Caco-2 (cell line): ENCODE measurements around the gene KNDC1. TPM values are rescaled to one million over a fixed set of nuclear protein-coding genes. Genes with fewer than 3 reads are reported as not detected.

ENCODE experiments used
- BruUV-seq: library from RNA; stranded (reverse); fragments of 400-500 nt; replicated peaks from 2 replicates; lab custom pipeline; 2021; lab: Mats Ljungman, UMichigan
- CTCF ChIA-PET: fragments of 300-600 bp; sonication (Branson Sonifier 250); formaldehyde crosslinking; loops from one replicate; lab custom pipeline; 2022; ENCODE audit warnings: antibody characterized with exemption; lab: Charles Lee
- POLR2A ChIA-PET: fragments of 300-600 bp; sonication (Branson Sonifier 250); formaldehyde crosslinking; loops from one replicate; lab custom pipeline; 2022; ENCODE audit warnings: antibody characterized with exemption; lab: Charles Lee
- DNase-seq, 2 experiments: peaks; one replicate each; pipeline versions ENCODE4 v3.0.0 to v3.0.0-alpha.2; 2020 to 2022
- H3K27me3 ChIP-seq: replicated peaks from 2 replicates; pipeline ENCODE4 v1.6.0; 2011; ENCODE audit warnings: low read length; ENCODE audit not compliant: control insufficient read depth, insufficient read depth
- H3K36me3 ChIP-seq: 2 replicates; pipeline ENCODE4 v1.5.1; 2011; ENCODE audit warnings: low read length; ENCODE audit not compliant: control insufficient read depth, insufficient read depth
- H3K4me1 ChIP-seq: fragments of 250-450 bp; sonication (Bioruptor Pico); 2 replicates; pipeline ENCODE4 v1.5.1; 2020; ENCODE audit warnings: mild to moderate bottlenecking
- H3K4me3 ChIP-seq: 2 replicates; pipeline ENCODE4 v1.5.1; 2011; ENCODE audit warnings: low read depth, mild to moderate bottlenecking, control low read depth, low read length
- H3K9me3 ChIP-seq: fragments of 250-450 bp; sonication (Bioruptor Pico); 2 replicates; pipeline ENCODE4 v1.5.1; 2020; ENCODE audit warnings: mild to moderate bottlenecking, moderate library complexity
- H3K27ac Mint-ChIP-seq: one replicate; pipeline ENCODE4 v1.8.0; 2022; ENCODE audit warnings: mixed read lengths; ENCODE audit not compliant: unreplicated experiment
- H3K27me3 Mint-ChIP-seq: one replicate; pipeline ENCODE4 v1.8.0; 2022; ENCODE audit warnings: mixed read lengths; ENCODE audit not compliant: insufficient read depth, unreplicated experiment
- H3K36me3 Mint-ChIP-seq: one replicate; pipeline ENCODE4 v1.8.0; 2022; ENCODE audit warnings: mild to moderate bottlenecking, mixed read lengths; ENCODE audit not compliant: insufficient read depth, unreplicated experiment
- H3K4me1 Mint-ChIP-seq: one replicate; pipeline ENCODE4 v1.8.0; 2022; ENCODE audit warnings: low read depth, mixed read lengths; ENCODE audit not compliant: unreplicated experiment
- H3K4me3 Mint-ChIP-seq: one replicate; pipeline ENCODE4 v1.8.0; 2022; ENCODE audit warnings: mild to moderate bottlenecking, moderate library complexity, mixed read lengths; ENCODE audit not compliant: unreplicated experiment
- H3K9me3 Mint-ChIP-seq: one replicate; pipeline ENCODE4 v1.8.0; 2022; ENCODE audit warnings: mixed read lengths; ENCODE audit not compliant: unreplicated experiment
- intact Hi-C: fragments of 100-400 bp; cut with micrococcal nuclease; formaldehyde crosslinking; loops from one replicate; pipeline ENCODE4 v1.10.0; 2022; ENCODE audit not compliant: unreplicated experiment
- total RNA-seq: library from RNA; stranded (reverse); gene quantifications from 2 replicates; pipeline ENCODE4 v1.2.3, GENCODE V29; 2022
- TF ChIP-seq, protein P1 (sequence below), 2 experiments: fragments of 200-600 bp in 1 of 2; IDR thresholded peaks; 1 replicate in 1 of 2; 2 replicates in 1 of 2; pipeline versions ENCODE4 v1.5.1 to v1.8.0; 2011 to 2022; ENCODE audit warnings: antibody characterized with exemption in 1 of 2, control low read depth in 1 of 2, inconsistent platforms in 1 of 2, low read depth in 1 of 2, low read length in 1 of 2, mild to moderate bottlenecking in 1 of 2, moderate library complexity in 1 of 2; ENCODE audit not compliant: insufficient read depth in 1 of 2, severe bottlenecking in 1 of 2, unreplicated experiment in 1 of 2

KNDC1 gene
- total RNA-seq, 1 experiment from 2014 or later, result 3.2 TPM

- Mint-ChIP-seq H3K36me3 (peaks cover 6% of the 10 kb centered on the region), H3K27ac (no peak overlapping the region), H3K4me1 (no peaks in the 10 kb centered on the region), H3K27me3 (peaks cover 10% of the 10 kb centered on the region), H3K9me3 (no peaks in the 10 kb centered on the region), H3K4me3 (no peak overlapping the region)
- Histone ChIP-seq H3K27me3 (no peaks in the 10 kb centered on the region), H3K9me3 (peaks cover 8% of the 10 kb centered on the region), H3K4me1 (no peaks in the 10 kb centered on the region), H3K36me3 (no peaks in the 10 kb centered on the region), H3K4me3 (no peak overlapping the region)
- intact Hi-C loops, result no loop called here
- no TSS peak for BruUV-seq
- CTCF ChIA-PET, result no interaction called here
- POLR2A ChIA-PET, result no interaction called here
- DNase-seq, result peak in 1 of 2 experiments; percentile 33
- TF ChIP-seq, protein P1, sequence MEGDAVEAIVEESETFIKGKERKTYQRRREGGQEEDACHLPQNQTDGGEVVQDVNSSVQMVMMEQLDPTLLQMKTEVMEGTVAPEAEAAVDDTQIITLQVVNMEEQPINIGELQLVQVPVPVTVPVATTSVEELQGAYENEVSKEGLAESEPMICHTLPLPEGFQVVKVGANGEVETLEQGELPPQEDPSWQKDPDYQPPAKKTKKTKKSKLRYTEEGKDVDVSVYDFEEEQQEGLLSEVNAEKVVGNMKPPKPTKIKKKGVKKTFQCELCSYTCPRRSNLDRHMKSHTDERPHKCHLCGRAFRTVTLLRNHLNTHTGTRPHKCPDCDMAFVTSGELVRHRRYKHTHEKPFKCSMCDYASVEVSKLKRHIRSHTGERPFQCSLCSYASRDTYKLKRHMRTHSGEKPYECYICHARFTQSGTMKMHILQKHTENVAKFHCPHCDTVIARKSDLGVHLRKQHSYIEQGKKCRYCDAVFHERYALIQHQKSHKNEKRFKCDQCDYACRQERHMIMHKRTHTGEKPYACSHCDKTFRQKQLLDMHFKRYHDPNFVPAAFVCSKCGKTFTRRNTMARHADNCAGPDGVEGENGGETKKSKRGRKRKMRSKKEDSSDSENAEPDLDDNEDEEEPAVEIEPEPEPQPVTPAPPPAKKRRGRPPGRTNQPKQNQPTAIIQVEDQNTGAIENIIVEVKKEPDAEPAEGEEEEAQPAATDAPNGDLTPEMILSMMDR (IDR thresholded peaks at IDR 0.05; ENCODE audit: insufficient read depth in 1 of 2, low read depth in 1 of 2, low read length in 1 of 2, severe bottlenecking in 1 of 2, unreplicated experiment in 1 of 2), result no peak
Measured at GRCh38 chr10:133131734-133132472, 28.1 kb upstream of the KNDC1 start.

DNA sequence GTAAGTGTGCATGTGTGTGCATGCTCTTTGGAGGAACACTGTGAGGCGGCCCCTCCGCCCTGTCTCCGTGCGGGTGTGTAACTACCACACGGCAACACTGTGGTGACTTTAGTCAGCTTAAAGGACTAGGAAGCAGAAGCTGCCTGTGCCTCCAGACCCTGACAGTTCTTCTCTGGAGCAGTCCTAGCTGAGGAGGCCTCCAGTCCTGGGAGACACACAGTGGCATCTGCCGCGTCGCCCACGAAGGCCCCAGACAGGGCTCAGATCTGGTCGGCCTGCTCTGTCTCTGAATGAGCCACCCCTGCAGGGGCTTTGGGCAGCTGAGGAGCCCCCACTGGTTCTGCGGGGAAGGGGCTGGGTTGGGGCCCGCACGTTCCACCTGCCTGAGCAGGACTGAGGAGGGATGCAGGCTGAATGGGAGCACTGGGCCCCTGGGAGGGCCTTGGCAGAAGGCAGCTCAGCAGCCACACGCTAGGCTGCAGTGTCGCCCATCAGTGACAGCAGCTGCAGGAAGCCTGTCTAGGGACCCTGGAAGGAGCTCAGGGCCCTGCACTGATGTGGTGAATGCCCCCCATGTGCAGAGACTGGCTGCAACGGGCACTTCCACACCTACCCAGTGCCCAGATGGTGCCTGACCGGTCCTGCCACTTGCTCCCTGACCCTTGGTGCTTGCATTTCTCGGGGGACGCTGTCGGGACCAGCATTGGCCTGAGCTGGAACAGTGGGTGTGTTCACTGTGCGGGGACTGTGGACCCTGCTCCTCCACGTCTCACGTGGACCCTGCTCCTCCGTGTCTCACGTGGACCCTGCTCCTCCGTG, 27.3 kb upstream of the KNDC1 start:
- Histone ChIP-seq H3K36me3 (no peaks in the 10 kb centered on the region), H3K9me3 (peaks cover 5% of the 10 kb centered on the region), H3K4me1 (no peaks in the 10 kb centered on the region), H3K4me3 (no peak overlapping the region), H3K27me3 (no peaks in the 10 kb centered on the region)
- Mint-ChIP-seq H3K27ac (no peak overlapping the region), H3K4me3 (no peak overlapping the region), H3K27me3 (peaks cover 10% of the 10 kb centered on the region), H3K9me3 (no peaks in the 10 kb centered on the region), H3K36me3 (peaks cover 6% of the 10 kb centered on the region), H3K4me1 (no peaks in the 10 kb centered on the region)
- ChIA-PET CTCF (no interaction called here), POLR2A (no interaction called here)
- peak in 1 of 2 experiments; percentile 36 for DNase-seq
- BruUV-seq, result no TSS peak
- TF ChIP-seq, protein P1 (IDR thresholded peaks at IDR 0.05; ENCODE audit: insufficient read depth in 1 of 2, low read depth in 1 of 2, low read length in 1 of 2, severe bottlenecking in 1 of 2, unreplicated experiment in 1 of 2), result no peak
- intact Hi-C loops, result no loop called here

GRCh38 chr10:133133471-133134231, 26.4 kb upstream of the KNDC1 start:
- no peak overlapping the region for H3K4me3 Mint-ChIP-seq
- H3K36me3 ChIP-seq, result no peaks in the 10 kb centered on the region
- DNase-seq, result peak in 1 of 2 experiments; percentile 36
- CTCF ChIA-PET, result interaction anchor here (0.5 kb wide), 1 partner anchor 10 kb away, joined by 6 read pairs; no protein-coding TSS in a partner anchor
- H3K9me3 Mint-ChIP-seq, result no peaks in the 10 kb centered on the region
- intact Hi-C loops, result no loop called here
- TF ChIP-seq, protein P1 (IDR thresholded peaks at IDR 0.05; ENCODE audit: insufficient read depth in 1 of 2, low read depth in 1 of 2, low read length in 1 of 2, severe bottlenecking in 1 of 2, unreplicated experiment in 1 of 2), result no peak
- no peaks in the 10 kb centered on the region for H3K4me1 Mint-ChIP-seq
- peaks cover 10% of the 10 kb centered on the region for H3K27me3 Mint-ChIP-seq
- no peaks in the 10 kb centered on the region for H3K4me1 ChIP-seq
- no peak overlapping the region for H3K4me3 ChIP-seq
- no TSS peak for BruUV-seq
- no peak overlapping the region for H3K27ac Mint-ChIP-seq
- peaks cover 1% of the 10 kb centered on the region for H3K36me3 Mint-ChIP-seq
- POLR2A ChIA-PET, result no interaction called here
- no peaks in the 10 kb centered on the region for H3K9me3 ChIP-seq
- H3K27me3 ChIP-seq, result no peaks in the 10 kb centered on the region
